ENCODE measurements around the gene GFPT2. TPM values are rescaled to one million over a fixed set of nuclear protein-coding genes. Genes with fewer than 3 reads are reported as not detected.

The GFPT2 gene
- polyA plus RNA-seq, 2 of the 4 experiments (the other 2 are of a cell fraction) = 24.4 to 38.0 TPM

GRCh38 chr5:180289433-180289832, 63.7 kb downstream of the GFPT2 start:
- H3K4me3 ChIP-seq = no peak overlapping the region
- TF ChIP-seq JUNB (IDR thresholded peaks at IDR 0.05) (no peak), RNF2 (IDR thresholded peaks at IDR 0.05; ENCODE audit: borderline replicate concordance, low read depth) (no peak), SMC3 (IDR thresholded peaks at IDR 0.05) (no peak), RARB (CRISPR knock-in tag; IDR thresholded peaks at IDR 0.05) (no peak), ATOH8 (CRISPR knock-in tag; IDR thresholded peaks at IDR 0.05; ENCODE audit: low read depth) (no peak), CBX8 (IDR thresholded peaks at IDR 0.05) (no peak), TFCP2L1 (CRISPR knock-in tag; IDR thresholded peaks at IDR 0.05) (no peak), E2F6 (IDR thresholded peaks at IDR 0.05; ENCODE audit: borderline replicate concordance, low read depth) (no peak), RFX5 (IDR thresholded peaks at IDR 0.05) (no peak), CTCF (IDR thresholded peaks at IDR 0.05) (no peak), SREBF2 (IDR thresholded peaks at IDR 0.05) (no peak), FOSB (CRISPR knock-in tag; IDR thresholded peaks at IDR 0.05) (no peak), MAX (IDR thresholded peaks at IDR 0.05) (no peak), HOXB5 (CRISPR knock-in tag; IDR thresholded peaks at IDR 0.05) (no peak), POLR2A (IDR thresholded peaks at IDR 0.05; ENCODE audit: low read length) (no peak), PHF8 (IDR thresholded peaks at IDR 0.05; ENCODE audit: borderline replicate concordance, low read depth) (no peak)
- H3K27ac ChIP-seq = no peak overlapping the region
- ATAC-seq (no peak), DNase-seq (ENCODE audit: low read depth in 1 of 2, low spot score in 1 of 2) (no peak), FAIRE-seq (no peak)
- H3K4me1 ChIP-seq = peaks cover 18% of the 10 kb centered on the region
- H3K9me3 ChIP-seq = no peaks in the 10 kb centered on the region
- WGBS (ENCODE audit: missing lambda C conversion rate) = 68% methylated on average over 3 of the region's 3 CpGs
- ChIA-PET POLR2A (no interaction called here), CTCF (interaction anchor here (1.4 to 10.6 kb wide), 5 partner anchors 30 to 317 kb away, joined by 4 to 344 read pairs (median 8); no protein-coding TSS in a partner anchor)
- no peak overlapping the region for H3K4me2 ChIP-seq

GRCh38 chr5:180287868-180288267, 65.3 kb downstream of the GFPT2 start:
- ATAC-seq = no peak
- peak; percentile 65 for FAIRE-seq

GRCh38 chr5:180287404-180287803, 65.7 kb downstream of the GFPT2 start:
- Histone ChIP-seq H3K4me3 (no peak overlapping the region), H3K4me1 (peaks cover 8% of the 10 kb centered on the region), H3K27ac (no peak overlapping the region), H3K4me2 (no peak overlapping the region), H3K9me3 (peaks cover 3% of the 10 kb centered on the region; the same call in 2 of the 3 replicates)
- ATAC-seq (no peak), DNase-seq (ENCODE audit: low read depth in 1 of 2, low spot score in 1 of 2) (no peak), FAIRE-seq (no peak)
- 87% methylated on average over 2 of the region's 2 CpGs for WGBS (ENCODE audit: missing lambda C conversion rate)
- no peak for TF ChIP-seq GATA3 (IDR thresholded peaks at IDR 0.05; ENCODE audit: borderline replicate concordance)
- no peak for TF ChIP-seq CBX2 (IDR thresholded peaks at IDR 0.05; ENCODE audit: borderline replicate concordance, low read depth)
- TF ChIP-seq SREBF2 (IDR thresholded peaks at IDR 0.05) = no peak
- TF ChIP-seq CBX8 (IDR thresholded peaks at IDR 0.05) = no peak
- no peak for TF ChIP-seq RFX5 (IDR thresholded peaks at IDR 0.05)
- no peak for TF ChIP-seq HDAC2 (IDR thresholded peaks at IDR 0.05)
- no peak for TF ChIP-seq MAZ (IDR thresholded peaks at IDR 0.05; ENCODE audit: borderline replicate concordance, low read depth, low read length)
- TF ChIP-seq FOSL2 (IDR thresholded peaks at IDR 0.05) = no peak
- no peak for TF ChIP-seq FOSL2 (CRISPR knock-in tag; IDR thresholded peaks at IDR 0.05)
- ChIA-PET CTCF (interaction anchor here (0.9 to 10.6 kb wide), 2 partner anchors 41 to 214 kb away, joined by 3 to 250 read pairs; no protein-coding TSS in a partner anchor), POLR2A (no interaction called here)

More at GRCh38 chr5:180287868-180288267, 65.3 kb downstream of the GFPT2 start:
- TF ChIP-seq CBX2 (IDR thresholded peaks at IDR 0.05; ENCODE audit: borderline replicate concordance, low read depth) (no peak), PHF8 (IDR thresholded peaks at IDR 0.05; ENCODE audit: borderline replicate concordance, low read depth) (no peak), ZNF302 (CRISPR knock-in tag; IDR thresholded peaks at IDR 0.05) (no peak)
- CTCF ChIA-PET = interaction anchor here (0.6 to 10.6 kb wide), 4 partner anchors 32 to 398 kb away, joined by 3 to 250 read pairs (median 4); no protein-coding TSS in a partner anchor
- H3K4me3 ChIP-seq = no peak overlapping the region
- H3K4me1 ChIP-seq = peaks cover 8% of the 10 kb centered on the region
- DNase-seq (ENCODE audit: low read depth in 1 of 2, low spot score in 1 of 2) = no peak
- H3K9me3 ChIP-seq = no peaks in the 10 kb centered on the region; the same call in 2 of the 3 replicates
- POLR2A ChIA-PET = no interaction called here
- 74% methylated on average over 7 of the region's 7 CpGs for WGBS (ENCODE audit: missing lambda C conversion rate)
- H3K27ac ChIP-seq = no peak overlapping the region
- no peak overlapping the region for H3K4me2 ChIP-seq
